ENCODE measurements around the gene KY.

KY gene

DNA sequence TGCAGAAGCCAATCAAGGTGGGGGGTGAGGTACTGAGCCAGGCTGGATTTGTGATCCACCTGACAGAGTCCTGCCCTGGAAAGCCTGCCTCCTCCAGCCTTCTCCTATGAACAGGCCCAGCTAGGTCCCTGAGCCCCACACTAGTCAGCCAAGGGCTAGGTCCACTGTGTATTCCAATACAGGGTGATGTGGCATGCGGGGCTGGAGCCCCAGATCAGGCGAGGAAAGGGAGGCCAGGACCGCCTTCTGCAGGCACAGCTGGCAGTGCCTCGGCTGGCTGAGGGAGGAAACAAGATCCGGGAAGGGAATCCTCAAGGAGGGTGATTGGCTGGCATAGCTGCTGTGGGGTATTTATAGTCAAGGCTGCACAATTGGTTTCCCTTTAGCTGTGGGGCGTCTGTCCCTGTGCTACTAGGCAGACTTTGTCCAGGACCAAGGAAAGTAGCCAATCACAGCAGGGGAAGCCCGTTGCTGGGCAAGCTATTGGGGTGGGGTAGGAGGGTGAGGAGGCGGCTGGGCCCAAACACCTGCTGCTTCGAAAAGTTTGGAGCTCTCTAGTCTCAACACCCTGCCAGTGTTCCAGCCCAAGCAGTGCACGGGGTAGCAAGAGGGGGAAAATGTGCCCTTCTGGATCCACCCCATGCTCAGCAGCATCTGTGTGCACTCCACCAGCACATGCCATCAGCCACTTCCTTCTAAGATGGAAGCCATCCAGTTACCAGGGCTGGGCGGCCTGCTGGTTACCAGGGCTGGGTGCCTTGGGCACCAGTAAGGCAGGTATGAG is 5.9 kb downstream of the KY start:
- DNase-seq, result no peak

DNA sequence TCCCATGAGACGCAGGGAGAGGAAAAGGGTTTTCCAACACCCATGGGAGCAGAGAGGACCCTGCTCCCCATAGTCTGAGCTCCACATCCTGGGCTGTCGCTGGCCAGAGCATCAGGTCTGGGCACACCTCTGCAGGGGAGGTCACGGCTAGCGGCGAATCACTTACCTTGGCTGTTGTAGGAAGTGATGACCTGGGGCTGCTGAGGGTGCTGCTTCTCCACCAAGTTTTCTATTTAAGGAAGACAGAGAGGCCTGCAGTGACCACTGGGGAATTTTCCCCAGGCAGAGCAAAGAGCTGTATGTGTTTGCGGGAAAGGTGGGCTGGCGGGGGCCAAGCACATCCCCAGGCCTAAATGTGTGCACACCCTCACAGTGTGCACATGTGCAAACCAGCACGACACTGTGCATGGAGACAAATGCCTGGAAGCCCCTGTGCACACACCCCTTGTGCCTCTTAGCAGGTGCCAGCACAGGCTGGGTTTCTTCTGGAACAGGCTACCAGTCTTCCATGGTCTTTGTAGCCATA is 7.6 kb downstream of the KY start:
- no peak for DNase-seq

DNA sequence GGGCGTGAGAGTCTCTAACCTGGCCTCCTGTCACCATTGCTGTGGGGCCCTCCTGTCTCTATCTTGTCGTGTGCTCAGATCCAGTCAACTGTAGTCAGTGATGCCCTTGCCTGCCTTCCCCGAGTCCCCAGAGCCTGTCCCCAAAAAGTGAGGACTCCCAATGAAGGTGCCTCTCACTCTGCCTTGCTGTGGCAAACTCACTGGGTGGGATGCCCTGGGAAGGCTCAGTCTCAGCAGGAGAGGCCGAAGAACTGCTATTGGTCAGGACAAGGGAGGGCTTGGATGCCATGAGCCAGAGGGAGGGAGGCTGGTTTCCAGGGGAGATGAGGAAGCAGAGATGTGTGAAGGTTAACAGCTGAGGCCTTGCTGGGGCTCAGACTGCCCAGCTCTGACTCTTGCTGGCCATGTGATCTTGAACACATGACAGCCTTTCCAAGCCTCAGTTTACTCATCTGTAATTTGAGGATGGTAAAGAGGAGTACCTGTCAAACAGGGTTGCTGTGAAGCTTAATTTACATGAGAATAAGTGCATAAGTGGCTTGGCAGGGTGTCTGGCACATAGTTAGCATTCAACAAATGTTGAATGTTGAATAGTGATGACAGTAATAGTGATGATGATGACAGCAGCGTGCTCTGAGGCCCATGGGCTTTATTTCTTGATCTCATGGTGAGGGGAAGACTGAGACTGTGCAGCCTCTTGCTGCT is 8.2 kb downstream of the KY start:
- no peak for DNase-seq

DNA sequence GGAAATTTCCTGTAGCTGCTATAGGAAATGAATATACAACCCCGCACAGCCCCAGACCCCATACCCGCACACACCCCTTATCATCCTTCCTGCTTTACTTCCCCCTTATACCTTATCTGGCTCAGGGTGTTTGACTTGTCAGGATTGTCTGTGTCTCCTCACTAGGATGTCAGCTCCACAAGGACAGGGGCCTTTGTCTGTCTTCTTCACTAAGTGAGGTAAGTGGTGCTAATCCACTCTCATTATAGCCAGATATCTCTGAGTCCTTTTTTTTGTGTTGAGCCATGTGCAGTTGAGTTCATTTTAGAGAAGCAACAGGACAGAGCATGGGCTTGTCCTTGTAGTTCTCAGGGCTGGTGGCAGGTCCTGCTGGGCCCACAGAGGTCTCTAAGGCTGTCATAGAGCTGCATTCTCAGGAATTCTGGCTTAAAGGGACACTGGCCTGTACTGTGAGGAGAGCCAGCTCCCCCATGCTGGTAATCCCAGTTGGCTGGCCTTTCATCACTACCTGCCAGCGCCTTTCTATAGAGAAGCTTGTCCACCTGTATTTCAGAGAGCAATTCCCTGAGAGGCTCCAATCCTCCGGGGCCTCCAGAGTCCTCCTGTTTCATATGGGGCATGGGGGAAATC is 9.0 kb downstream of the KY start:
- DNase-seq, result no peak

DNA sequence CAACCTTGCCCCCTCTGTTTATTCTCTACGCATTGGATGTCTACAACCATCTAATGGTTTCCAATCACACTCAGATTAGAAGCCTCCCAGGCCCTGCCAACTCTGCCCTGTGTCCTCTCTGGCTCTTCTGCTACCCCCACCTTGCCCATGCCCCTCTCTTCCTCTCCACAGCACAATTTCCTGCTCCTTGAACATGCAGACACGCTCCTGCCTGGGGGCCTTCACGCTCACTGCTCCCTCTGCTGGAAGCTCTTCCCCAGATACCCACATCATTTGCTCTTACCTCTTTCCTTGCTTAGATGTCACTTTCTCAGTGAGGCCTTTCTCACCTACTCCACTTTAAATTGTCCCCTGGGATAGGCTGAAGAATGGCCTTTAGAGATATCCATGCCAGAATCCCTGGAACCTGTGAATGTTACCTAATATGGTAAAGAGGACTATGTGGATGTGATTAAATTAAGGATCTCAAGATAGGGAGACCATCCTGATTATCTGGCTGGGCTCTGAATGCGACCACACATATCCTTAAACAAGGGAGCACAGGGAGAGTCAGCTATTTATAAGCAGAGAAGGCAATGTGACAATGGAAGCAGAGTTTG is 9.9 kb downstream of the KY start:
- peak; percentile 26 for DNase-seq

DNA sequence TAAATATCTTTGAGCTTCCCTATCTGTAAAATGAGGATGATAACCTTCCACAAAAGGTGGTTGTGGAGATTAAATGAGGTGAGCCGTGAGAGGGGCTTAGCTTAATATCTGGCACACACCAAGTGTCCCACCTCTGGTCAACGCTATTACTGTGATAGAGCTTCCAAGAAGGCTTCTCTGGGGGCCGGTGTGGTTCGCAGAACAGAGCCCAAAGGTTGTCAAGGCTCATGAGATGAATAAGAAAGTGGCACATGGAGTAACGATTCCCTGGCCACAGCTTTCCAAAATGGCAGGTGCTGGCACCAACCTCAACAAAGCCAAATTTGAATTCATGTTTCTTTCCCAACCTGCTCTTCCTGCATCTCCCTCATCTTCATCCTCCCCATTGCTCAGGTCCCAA is 10.4 kb downstream of the KY start:
- no peak for DNase-seq

DNA sequence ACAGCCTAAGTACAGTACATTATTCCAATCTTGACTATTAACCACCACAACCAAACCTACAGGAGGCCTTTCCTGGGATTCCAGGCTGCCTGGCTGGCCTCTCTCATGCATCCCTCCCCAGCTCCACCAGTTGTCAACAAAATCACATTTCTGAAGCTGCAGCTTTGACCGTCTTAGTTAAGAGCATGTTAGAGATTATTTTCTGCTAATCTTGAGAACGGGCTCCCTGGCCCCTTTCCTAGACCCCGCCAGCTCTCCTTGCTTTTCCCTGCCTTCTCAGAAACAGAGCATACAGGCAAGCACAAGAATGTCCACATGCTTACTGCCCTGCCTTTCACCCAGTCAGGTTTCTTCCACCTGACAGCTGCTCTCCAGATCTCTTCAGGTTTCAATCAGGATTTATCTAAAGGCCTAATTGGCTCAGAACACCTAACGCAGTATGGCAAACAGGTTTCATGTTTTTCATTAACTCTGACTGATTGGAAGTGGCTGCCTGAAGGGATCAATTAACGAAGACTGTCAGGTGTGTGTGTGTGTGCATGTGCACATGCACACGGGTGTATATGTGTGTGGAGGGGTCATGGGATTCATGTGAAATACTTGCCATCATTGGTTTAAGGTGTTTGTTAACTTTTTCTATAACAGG is 12.3 kb downstream of the KY start:
- DNase-seq, result no peak

DNA sequence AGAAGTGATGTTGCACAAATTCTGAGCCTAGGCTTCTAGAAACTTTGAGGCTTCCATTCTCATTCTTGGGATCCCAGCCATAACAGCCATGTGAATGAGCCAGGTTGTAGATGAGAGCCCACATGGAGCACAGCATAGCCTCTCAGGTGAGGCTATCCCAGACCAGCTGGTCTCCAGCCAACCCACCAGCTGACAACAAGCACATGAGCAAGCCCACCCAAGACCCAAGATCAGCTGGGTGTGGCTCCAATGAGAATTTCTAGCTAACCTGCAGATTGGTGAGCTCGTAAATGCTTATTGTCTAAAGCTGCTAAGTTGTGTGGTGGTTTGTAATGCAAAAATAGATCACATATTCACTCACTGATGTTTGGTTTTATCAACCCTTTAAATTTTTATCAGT is 14.4 kb downstream of the KY start:
- no peak for DNase-seq

DNA sequence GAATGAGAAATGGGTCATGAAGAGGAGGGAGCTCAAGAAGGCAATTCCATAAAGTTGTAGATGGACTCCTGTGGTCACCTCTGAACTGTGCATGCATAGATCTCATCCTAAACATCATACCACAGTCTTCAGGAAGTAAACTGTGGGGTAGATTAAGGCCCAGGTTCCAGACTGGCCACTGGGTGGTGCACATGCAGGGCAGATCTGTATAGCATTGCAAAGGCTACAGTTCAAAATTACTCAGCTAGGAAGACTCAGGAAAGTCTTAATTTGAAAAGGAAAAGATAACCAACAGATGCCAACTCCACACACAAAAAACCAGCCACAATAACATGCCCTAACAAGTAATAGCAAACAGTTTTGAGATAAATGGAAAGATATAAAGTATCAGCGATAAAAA is 20.3 kb downstream of the KY start:
- no peak for DNase-seq

DNA sequence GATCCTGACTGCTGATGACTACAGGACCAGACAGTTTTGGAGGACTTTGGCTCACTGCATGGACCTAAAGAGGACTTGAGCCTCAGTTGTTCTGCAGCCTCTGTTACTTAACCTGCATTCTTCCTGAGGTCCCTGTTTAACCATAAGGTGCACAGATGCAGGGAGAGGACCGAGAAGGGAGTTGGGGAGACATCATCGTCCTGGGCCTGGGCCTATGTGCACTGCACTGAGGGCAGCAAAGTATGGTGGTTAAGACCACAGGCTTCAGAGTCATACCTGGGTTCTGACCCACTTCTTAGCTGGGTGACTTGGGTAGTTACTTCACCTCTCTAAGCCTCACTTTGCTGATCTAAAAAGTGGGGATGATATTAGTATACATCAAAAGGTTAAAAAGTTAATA is 21.9 kb downstream of the KY start:
- no peak for DNase-seq

DNA sequence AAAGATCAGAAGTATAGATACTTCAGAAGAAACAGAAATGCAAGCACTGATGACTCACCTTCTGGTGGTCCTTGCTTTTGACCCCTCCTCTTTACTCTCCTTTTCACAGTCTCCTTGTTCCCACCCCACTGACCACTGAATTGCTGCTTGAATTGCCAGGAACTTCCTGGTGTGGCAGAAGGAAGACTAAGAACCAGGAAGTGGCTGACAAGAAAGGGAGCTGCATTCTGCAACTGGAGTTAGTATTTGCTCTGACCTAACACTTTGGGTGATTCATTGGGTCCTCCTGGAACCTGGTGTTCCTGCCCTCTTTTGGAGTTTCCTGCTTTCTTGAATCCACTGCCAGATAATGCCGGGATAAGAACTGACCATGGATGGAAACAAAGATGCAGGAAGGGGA is 23.0 kb downstream of the KY start:
- no peak for DNase-seq

DNA sequence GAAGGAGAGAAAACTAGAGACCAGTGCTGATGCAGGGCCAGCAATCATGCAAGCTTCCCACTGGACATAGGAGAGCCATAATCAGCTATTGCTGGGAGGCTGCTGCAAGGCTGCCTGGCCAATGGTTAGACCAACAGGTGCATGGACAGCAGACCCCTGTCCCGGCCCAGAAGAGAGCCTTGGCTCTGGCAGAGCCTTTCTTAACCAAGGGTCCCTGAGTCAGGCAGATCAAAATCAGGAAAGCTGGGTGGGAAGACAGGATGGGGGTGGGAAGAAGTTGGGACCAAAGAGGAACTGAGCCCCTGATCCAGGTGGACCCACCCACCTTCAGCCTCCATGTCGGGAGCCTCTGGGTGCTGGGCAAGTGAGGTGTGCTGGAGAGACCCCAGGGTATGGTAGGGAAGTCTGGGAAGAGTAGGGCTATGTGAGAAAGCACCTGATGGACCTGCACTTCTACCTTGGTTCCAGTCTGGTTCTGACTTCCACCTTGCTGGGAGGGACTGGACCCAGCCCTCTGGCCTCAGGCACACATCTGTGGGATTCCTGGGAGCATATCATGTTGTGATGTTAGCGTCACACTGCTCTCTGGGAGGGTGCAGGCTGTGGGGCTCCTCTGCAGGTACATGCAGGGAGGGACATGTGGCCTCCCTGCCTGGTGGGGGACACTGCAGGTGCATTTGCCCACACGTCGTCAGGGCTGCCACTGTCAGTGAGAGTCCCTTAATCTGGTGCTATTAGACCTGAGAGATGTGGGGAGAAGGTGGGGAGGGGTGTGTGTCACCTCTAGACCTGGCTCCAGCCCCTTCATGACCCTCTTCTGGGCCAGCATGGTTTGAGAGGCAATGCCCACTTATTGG is 24.7 kb downstream of the KY start:
- no peak for DNase-seq

DNA sequence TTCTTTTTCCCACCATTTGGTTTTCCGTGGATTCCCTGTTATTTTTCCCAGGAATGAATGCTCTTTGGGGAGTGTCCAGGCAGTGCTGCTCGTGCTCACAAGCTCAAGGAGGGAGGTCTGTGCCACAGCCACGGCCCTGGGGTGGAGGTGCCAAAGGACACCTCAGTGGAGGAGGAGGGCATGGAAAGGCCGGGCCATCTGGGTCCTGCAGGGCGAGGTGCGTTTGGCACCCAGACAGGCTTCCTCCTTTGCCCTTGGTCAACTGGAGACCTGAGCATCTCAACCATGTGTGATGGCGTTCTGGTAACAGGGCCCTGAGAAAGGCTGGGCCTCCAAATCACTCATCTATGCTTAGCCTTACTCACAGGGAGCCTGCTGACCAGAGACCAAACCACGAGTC is 25.4 kb downstream of the KY start:
- no peak for DNase-seq

DNA sequence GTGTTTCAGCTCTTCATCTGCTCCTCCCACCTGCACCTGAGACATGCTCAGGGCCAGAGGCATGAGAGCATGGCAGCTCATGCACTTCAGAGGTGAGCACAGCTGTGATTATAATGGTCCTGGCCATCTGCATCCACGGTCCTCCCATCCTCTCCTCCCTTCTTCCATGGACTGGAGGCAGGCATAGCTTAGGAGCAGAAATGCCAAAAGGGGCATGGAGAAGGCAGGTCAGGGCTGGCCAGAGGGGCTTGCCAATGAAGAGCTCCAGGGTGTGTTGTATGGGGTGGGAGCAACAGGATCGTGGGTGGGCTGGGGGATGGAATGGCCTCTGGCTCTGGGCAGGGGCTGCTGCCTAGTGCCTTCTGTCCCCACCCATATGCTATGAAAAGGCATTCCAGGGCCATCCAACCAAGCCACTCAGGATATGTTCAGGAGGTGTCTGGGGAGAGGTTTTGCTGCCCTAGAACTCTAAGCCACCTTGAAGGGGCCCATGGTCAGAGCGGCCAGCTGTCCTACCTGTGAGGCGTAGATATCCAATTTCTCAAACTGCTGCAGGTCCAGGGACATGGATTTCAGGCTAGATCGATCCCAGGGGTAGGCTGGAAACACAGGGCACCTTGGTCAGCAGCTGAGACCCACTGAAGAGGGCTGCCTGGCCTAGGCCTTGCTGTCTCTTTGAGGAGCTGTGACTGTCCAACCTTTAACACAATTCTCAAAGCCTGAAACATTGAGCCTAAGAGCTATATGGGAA is 26.1 kb downstream of the KY start:
- no peak for DNase-seq

DNA sequence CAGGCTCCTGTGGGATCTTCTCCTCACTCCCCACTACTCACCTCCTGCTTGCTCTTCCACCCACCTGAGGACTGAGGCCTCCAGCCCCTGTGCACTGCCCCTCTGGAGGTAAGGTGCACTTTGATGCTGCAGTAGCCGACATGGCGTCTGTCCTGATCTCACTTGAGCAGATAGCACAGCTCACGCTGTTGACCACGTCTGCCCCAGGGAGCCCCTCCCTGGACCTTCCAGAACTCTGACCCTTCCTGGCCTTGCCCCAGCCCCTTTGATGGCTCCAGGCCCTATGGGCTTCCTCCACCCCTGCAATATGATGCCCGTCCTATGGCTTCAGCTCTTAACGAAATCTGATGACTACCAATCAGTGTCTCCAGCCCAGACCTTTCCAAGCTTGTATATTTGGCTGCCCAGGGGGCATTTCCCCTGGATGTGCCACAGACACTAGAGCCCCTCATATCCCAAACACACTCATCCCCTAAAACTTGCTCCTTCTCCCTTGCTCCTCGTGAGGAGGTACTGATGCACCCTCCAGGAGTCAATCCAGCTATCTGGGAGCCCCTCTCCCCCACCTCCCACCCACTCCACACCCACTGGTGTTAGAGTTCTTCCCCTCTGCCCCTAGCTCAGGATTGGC is 27.1 kb downstream of the KY start:
- DNase-seq, result no peak

DNA sequence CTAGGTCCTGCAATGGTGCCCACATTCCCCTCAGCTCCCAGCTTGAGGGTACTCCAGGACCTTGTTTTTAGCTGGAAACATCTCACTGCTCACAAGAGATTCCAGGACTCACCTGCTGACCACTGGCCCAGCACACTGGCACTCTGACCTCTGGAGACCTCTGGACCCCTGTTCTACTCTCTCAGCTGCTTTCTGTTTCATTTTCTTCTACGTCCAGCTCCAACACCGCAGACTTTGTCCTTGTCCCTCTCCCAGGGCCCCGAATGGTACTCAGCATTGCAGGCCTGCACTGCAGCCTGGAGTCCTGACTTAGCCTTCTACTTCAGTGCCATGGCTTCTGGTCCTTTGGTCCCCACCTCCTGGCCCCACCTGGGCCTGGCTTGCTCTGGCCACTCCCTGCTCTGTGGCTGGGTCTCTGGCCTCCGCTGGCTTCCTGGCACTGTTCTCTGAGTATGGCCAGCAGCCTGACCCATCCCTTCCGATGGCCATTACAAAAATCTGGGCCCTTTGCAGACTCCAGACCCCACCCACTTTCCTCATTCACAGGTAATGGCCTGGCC is 27.9 kb downstream of the KY start:
- no peak for DNase-seq

DNA sequence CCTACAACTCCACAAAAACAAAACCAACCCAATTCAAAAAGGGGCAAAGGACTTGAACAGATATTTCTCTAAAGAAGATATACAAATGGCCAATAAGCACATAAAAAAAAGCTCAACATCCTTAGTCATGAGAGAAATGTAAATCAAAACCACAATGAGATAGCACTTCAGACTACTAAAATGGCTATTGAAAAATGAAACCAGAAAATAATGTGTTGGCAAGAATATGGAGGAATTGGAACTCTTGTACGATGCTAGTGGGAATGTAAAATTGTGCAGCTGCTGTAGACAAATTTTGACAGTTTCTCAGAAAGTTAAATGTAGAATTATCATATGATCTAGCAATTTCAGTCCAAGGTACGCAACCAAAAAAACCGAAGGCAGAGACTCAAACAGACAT is 29.0 kb downstream of the KY start:
- DNase-seq, result no peak

DNA sequence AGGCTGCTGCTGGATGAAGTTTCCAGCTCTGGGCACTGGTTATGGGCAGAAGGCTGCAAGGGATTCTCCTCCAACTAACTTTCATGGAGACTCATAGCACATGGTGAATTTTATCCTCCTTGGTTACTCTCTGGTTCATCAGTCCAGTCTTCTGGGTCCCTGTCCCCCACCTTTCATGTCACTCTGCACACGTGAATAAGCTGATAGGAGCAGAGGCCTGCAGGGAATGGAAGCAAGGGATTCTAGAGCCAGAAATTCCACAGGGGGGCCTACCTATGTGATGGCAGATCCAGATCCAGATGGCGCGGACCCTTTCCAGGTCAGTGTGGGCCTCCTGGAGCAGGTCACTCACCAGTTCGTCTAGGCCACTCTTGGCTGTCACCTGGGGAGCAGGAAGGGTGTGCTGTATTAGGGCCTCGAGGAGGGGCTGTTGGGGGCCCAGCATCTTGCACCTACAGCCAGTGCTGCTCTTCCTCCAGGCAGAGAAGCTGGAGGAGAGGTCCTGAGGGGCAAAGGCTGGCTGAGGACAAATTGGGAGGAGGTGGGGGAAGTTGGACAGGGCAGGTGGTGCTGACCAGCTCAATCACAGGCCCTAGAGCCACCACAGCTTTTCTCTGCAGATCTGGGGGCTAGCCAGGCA is 30.2 kb downstream of the KY start:
- no peak for DNase-seq

DNA sequence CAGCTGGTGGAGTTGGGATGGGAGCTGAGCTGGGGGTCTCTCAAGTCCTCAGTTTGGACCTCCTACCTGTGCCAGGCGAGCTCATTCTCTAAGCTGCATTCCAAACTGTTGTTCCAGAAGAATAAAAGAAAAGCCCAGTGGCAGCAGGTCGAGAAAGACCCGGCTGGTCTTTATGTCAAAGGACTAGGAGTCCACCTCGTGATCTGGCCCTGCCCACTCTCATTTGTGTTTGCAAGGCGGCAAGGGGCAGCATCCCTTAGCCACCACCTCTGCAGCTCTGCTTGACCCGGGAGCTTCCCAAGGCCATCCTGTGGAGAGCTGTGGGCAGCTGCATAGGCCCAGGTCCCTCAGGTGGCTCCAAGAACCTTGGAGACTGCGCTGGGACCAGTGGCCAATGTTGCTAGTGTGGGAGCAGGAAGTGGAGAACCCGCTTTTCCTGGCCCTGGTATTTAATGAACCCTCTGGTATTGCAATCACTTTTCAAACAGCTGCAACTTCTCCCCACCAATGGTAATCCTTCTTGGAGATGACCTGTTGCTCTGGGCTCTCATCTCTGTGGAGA is 30.9 kb downstream of the KY start:
- no peak for DNase-seq

DNA sequence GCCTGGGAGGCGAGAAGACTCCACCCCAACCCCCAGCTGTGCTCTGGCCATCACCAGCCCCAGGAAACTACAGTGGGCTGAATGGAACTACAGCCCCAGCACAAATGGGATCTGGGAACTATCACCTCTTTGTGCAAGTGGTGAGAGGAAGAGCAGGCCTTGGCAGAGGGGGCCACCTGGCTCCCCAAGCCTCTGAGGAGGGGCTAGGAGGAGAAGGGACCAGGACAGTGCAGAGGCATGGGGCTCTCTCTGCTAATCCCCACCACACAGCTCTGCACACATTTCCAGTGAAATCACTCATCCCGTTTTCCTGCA is 31.6 kb downstream of the KY start:
- no peak for DNase-seq
